NCI-H345 (cell line): ENCODE results near the gene NAA20.
"Not testable (repeated sequence)": the region's sequence is repeated elsewhere in the genome, so short reads cannot be mapped to it uniquely, and the experiment has no call there.

Source experiments
- DNase-seq: peaks from one replicate; lab custom pipeline; 2025; lab: John Stamatoyannopoulos, UW

The NAA20 gene

DNA sequence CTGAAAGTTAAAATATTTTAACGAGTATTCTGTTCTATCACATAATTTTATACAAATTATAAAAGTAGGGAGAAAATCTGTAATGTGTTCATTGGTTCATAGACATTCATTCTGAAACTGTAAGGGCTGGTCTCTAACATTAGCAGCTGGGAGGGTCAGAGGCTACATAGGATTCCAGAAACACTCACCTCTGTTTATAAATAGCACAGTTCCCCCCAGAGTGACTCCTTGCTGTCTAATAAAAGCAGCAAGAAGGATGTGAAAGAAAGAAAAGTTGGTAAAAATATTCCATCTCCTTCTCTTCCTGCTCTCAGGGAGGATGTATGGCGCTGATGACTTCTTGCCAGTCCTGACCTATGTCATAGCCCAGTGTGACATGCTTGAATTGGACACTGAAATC is 25.3 kb upstream of the NAA20 start:
- no peak for DNase-seq

DNA sequence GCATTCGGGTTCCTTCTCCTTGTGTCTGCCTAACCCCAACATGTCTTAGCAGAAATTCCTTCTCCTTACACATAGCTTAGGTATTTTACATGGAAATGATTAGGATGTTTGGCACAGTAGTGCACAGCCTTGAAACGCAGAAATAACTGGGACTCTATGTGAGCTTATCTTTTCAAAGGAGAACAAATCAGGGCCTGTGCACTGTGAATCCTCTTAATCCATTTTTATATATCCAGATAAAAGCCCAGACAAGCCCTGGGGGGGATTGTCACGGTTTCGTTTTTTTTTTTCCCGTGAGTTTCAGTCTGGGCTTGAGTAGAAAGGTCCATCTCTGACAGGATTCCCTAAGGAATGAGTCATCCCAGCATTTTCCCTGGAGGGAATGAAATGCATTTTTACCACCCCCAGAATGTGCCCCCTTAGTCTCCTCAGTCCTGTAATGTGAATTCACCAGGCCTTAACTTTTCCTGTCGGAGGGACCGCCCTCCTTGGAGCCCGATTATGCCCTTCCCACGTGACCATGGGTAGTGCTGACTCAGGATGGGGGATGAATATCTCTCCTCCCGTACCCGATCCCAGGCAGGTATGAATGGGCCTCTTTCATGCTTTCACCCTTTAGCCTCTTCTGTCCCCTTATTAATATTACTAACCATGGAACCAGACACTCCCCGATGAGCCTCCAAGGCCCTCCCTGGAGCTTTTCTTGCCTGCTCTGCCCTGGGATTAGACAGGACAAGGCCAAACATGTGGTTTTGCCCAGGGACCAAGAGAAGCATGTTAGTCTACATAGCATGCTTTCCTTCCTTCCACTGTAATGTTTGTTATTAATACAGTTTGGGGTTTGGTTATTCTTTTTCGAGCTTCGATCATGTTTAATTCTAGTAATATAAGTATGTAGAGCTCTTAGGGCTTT is 23.9 kb upstream of the NAA20 start:
- DNase-seq, result no peak

DNA sequence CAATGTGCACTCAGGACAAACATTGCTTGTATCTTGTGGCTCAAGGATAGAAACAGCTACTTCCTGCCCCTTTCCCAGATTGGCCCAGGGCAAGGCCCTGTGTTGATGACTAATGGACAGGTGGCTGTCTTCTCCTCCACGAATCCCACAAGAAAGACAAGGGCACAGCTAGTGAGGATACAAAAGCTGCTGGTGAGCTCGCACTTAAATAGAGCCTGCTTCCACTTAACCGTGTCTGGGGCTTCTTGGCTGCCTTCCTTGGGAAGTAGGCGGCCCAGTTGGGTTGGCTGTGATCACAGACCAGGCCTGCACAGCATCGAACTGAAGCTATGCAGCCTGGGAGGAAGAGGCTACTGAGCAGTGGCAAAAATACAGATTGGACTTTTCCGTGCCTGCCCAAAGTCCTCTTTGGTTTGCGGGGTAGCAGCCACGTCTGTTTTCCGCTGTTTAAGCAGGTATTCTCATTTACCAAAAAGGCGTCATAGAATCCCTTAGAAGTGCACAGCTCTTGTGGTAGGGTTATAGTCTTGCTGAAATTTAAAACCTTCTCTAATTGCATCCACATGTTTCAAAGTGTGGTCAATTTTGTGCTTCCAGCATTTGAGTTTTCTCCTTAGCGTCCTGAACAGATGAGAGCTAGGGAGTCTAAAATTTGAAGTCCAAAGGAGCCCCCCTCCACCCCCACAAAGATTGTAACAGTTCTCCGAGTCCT is 23.0 kb upstream of the NAA20 start:
- DNase-seq, result no peak

DNA sequence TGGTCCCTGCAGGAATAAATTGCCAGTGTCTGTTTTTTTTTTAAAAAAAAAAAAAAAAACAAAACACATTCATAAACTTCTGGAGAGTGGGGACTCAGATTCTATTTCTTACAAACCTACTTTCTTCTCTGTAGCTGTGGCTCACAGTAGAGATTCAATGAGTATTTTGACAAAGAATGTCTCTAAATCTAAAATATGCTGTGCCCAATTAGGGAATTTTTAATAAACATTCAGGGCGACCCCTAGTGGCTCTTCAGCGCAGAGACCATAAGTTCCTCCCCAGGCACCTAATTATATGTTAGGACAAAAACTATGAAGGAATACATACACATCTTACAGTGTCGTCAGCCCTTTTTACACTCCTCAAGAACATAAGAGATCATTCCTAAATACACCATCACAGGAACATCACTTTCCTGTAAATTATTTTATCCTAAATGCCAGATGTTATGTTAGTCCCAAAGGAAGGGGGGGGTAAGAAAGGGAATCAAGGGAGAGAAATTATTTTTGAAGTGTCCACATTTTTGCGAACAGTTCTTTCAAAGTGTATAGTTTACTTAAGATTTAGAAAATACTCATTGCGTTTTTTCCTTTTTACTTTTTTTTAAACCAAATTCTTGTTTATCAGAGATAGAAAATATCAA is 21.8 kb upstream of the NAA20 start:
- peak; percentile 60 for DNase-seq

DNA sequence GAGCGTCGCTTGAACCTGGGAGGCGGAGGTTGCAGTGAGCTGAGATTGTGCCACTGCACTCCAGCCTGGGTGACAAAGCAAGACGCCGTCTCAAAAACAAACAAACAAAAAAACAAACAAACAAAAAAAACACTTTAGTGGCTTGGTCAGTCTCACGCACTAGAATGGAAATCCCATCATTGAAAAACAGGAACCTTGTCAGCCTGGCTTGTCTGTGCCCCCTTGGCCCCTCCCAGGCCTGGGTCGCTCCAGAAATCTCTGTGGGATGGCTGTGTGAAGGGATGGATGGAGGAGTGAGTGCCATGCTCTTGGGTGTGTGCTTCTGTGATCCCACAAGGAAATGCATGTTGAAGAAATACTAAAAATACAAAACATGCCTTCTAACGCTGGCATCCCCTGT is 20.9 kb upstream of the NAA20 start:
- DNase-seq, result no peak

DNA sequence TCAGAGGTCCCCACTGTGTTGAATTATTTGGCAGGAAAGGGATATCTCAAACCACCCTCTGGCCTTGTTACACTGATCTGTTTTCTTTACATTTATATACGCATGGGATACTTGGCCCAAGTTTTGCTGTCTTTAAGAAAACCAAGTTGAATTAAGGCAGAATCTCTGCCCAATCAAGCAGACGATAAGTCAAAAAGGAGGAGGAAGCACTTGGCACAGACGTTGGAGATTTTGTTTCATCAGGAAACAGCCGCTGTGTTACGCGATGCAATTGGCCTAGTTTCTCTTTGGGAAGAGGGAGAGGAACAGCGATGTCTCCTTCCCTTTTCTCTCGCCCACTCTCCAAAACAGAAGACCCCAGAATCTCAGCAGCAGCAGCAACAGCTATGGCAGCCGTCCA is 20.2 kb upstream of the NAA20 start:
- DNase-seq, result no peak

DNA sequence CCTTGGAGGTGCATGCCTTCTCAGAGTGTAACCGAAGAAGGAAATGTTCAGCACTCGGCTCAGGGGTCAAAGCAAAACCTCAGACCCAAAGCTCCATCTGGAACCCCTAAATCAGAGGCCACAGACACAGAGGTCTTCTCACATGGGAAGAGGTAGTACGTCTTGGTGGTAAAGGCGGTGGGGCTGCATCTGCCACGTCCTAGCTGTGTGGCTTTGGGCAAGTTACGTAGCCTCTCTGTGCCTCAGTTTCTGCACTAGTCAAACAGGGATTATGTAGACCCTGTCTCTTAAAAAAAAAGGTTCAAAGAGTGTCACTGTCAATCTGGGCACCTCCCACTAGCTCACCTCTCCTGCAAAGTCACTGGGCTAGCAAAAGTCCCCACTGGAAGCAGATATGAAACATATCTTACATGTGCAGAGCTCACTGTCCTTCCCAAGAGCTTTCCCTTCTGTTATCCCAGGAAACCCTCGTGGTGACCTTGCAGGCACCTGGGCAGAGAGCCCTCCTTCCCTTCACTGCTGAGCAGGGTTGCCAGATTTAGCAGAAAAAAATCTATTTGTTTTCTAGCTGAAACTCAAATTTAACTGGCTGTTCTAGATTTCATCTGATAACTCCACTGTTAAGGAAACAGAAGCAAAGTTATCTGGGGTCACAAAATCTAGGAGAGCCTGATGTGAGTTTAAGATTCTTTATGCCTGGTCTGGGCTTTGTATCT is 18.0 kb upstream of the NAA20 start:
- DNase-seq, result no peak

DNA sequence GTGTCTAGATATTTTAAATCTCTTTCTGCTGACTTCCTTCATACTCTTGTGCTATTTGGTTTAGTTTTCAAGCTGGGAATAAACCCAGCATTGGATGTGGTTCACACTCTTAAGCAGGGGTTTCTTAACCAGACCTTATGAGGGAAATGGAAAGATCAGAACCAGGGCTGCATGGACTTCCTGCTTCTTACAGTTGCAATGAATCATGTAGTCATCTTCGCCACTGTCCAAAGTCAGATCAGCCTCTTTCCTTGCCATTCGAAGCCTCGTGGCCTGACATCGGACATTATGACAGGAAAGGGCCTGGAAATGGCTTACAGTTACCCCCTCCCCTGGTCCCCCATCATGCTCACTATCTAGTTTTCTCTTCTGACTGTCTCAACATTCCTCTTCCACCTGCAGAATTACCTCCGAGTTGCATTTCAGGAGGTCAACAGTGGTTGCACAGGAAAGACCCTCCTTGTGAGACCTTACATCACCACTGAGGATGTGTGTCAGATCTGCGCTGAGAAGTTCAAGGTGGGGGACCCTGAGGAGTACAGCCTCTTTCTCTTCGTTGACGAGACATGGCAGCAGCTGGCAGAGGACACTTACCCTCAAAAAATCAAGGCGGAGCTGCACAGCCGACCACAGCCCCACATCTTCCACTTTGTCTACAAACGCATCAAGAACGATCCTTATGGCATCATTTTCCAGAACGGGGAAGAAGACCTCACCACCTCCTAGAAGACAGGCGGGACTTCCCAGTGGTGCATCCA is 16.8 kb upstream of the NAA20 start:
- DNase-seq, result no peak

DNA sequence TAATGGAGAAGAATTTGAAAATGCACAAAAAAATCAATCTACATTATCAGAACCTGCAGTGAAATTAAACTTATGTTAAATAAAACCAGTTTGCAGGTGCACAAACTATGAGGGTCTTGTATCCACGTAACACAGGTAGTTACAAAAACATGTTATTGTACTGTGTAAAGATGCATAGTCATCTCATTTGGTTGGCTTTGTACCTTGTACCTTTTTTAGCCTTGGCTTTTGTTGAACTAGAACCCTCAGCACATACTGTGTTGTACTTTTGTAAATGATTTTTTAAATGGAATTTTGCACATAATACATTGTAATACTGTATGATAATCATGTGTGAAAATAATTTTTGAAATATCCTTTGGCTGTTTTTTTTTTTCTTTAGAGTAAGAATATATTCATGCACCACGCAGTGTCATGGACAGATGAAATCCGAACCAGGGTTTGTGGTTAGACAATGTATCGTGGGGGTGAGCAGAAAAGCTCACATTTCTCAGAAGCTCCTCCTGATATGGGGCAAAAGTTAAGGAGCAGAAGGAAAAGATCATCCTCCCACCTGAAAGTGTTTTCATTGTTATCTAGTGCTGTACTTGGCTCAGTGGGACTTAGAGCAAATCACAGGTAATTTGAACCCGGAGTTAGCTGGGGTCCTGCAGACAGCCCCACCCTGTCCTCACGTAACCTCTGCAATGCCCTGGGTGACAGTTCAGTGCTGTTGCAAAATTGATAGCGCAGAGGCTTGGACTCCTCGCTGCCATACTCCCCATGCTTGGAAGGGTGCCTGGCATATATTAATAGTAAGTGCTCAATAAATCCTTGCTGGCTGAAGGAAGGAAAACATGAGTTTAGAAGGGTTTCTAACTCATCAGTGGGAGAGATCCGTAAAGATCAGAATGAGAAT is 14.8 kb upstream of the NAA20 start:
- DNase-seq, result no peak

DNA sequence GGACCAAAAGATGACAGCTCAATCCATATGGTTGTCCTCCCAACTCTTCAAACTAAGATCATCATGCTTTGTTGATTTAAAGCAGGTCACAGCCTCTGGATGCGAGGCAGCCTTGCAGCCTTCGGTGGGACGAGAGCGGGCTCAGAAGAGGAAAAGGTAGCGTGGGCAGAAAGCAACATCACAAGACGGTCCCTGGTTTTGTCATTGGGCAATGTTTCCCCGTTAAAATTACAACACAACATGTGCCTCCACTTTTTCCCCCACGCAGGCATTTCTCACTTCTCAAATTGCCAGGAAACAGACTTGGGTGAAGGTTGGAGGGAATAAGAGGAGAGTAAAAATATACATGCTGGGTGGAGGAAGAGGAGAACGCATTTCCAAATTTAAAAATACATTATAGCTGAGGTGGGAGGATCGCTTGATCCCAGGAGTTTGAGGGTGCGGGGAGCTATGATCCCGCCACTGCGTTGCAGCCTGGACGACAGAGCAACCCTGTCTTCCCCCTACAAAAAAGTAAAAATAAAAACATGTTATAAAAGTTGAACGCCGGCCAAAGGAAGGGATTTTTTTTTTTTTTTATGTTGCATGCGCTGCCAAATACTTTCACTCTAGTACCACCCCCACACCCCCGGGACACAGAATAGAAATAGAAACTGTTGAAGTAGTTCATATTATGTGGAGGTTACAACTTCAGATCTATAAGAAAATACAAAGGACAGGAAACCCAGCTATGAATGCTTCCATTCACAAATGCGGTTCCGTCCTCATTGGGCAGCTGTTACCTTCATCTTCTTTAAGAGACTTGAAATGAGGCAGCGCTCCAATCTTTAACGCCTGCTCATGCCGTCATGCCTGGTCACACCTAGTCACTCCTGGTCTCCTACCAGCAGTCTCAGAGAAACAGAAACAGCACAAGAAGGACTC is 13.9 kb upstream of the NAA20 start:
- no peak for DNase-seq

DNA sequence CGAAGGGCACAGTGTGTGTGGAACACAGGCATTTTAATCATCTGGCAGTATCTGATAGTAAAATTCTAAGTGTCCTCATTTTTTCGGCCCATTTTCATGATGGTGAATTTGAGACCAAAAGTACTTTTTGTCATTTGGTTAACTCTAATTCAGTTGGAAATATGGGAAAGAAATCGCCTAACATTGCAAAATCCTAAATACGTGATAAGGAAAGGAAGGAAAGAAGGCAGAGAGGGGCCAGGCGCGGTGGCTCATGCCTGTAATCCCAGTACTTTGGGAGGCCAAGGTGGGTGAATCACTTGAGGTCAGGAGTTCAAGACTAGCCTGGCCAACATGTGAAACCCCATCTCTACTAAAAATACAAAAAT is 13.2 kb upstream of the NAA20 start:
- DNase-seq, result not testable (repeated sequence)

DNA sequence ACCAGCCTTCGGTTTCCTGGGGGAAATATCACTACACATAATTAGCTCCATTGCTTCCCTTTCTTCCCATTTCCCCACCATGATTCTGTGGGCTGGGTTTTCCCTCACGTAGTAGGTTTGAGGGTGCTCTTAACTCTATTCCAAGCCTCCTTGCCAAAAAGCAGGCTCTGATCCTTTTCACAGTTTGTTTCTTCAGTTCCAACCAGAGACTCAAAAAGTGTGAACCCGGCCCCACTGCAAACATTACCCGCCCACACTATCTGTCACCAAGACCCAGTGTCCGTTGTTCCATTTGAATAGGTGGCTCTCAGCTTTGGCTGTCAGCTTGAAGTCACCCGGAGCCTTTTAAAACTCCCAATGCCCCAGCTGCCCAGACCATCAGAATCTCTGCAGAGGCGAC is 11.8 kb upstream of the NAA20 start:
- no peak for DNase-seq

DNA sequence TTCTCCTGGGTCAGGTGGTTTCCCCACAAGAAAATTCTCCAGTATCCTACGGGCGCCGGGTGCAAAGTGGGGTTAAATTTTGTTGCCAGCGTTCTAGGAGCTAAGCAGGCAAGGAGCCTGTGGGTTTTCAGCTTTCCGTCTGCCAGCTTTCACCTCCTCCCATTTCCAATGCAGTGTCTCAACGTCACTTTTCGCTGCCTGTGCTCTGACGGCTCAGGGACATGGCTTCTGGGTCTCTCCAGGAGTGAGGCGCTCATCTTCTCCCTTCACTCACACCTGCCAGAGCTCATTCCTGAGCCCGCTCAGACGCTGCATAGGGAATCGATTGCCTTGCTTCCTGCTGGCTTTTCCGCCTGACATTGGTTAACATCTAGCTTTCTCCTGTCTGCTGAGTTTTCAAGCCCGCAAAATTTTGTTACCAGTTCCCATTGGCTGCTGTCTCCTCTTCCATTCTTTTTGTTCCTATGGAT is 7.3 kb upstream of the NAA20 start:
- no peak for DNase-seq

DNA sequence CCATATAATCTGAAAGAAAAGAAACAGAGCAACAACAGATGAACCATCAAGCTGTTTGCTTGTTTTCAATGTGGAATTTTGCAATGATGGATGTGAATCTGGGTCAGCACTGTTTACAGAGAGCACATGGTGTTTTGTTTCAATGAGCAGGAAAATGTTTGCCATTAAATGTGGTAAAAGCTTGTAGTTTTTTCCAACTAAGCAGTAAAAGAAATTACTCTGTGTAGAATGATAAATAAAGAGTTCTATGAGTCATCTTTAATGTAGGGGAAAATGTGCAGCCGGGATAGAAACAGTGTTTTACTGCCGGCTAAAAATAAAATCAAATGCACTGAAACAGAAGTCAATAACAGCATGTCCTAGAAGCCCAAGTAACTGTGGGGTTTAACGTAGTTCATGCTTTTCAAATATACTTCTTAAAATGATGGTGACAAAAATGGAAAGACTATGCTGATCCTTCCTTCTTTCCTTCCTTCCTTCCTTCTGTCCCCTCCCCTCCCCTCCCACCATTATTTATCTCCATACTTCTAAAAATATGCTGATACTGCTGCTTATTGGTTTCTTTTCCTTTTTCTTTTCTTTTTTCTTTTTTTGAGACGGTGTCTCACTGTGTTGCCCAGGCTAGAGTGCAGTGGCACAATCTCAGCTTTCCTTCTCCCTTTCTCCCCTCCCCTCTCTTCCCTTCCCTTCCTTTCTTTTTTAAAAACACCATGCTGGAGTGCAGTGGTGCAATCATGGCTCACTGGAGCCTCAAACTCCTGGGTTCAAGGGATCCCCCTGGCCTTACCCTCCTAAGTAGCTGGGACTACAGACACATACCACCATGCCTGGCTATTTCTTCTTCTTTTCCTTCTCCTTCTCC is 6.3 kb upstream of the NAA20 start:
- peak; percentile 44 for DNase-seq

DNA sequence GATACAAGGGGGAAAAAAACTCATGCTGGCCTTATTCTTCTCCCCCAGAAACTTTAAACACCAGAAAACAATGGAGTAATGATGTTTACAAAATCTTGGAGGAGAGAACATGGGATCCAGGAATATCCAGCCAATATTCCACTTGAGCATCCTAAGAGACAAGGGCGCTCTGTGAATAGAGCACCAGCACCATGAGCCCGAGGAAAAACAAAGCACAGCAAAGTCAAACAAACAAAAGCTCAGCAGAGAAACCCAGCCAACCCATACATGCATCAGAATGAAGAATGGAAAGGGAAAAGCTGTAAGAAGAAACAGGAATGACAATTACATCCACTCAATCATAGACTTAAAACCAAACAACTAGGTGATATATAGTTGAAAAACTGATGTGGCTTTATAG is 4.6 kb upstream of the NAA20 start:
- peak; percentile 47 for DNase-seq

DNA sequence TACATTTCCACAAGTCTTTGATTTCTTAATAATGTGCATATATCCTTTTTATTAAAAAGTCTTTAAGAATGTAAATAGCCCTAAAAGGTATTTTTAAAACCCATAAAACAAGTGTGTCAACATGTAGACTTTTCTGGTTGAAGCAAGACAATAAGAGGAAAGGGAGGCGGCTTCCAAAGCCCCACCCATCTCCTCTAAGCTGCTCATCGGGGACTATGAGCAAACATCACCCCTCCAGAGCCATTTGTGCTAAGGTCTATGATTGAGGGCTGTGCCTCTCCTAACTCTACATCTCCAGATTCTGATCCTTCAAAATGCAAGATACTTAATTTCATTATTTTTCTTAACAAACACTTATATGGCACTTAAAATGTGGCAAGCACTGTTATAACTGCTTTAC is 2.5 kb upstream of the NAA20 start:
- DNase-seq, result peak; percentile 11

DNA sequence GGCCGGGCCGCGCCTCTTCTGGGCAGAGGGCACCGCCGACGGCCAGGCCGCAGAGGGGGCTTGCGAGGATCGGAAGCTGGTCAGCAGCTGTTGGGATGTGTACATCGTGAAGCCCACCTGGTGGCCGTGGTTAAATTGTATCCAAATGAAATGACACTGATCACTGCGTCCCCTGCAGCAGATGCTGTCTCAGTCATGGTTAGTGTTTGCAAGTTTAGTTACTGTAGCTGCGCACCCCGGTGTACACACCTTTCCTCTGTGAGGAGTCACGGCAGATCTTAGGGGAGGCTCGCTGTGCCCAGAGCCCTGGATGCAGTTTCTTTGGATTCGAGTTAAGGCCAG is 653 bp downstream of the NAA20 start:
- DNase-seq, result no peak

DNA sequence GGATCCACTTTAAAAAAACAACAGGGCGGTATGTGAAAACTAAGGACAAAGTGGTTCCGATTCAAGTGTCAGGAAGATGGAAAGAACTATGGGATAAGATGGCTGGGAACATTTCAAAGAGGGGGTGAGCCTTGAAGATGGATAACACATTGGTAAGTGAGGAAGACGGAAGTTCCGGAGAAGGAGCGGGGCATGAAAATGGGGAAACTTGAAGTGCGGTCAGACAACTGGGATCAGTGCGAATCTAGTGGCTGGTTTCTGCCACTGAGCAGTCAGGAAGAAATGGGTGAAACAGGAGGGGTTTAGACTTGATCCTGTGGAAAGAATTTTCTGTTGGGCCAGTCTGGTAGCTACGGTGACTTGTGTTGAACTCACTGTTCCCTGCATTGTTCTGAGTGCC is 1.2 kb downstream of the NAA20 start:
- DNase-seq, result no peak

DNA sequence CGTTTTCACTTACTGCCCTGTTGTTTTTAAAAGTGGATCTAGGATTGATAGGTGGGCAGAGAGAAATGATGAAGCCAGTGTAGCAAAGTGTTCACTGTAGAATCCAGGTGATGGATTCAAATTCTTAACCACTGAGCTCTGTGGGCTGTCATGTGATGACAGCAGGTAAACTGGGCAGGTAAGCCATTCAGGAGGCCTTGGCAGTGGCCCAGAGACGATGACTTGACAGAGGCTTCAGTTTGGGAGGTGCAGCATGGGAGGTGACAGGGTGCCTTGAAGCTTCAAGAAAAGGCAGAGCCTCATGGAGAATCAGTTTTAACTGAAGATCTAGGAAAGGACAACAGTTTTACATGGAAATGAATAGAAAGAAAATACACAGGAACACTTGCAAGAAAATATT is 2.0 kb downstream of the NAA20 start:
- no peak for DNase-seq
